Keratinocyte (primary cell): Measurements from ENCODE around the gene S1PR3. TPM values are rescaled to one million over a fixed set of nuclear protein-coding genes. Genes with fewer than 3 reads are reported as not detected.

Source experiments
- DNase-seq: peaks from one replicate; pipeline ENCODE4 v3.0.0-alpha.2; 2011; ENCODE audit warnings: low read depth, missing footprints, low spot score
- FAIRE-seq: peaks from 2 replicates; lab custom pipeline; 2011; peaks lifted over from hg19 to GRCh38; lab: Jason Lieb, UNC
- H2AFZ ChIP-seq: 2 replicates; pipeline ENCODE4 v1.6.0; 2012; ENCODE audit warnings: low read length, control low read depth, inconsistent platforms; ENCODE audit not compliant: control insufficient read depth
- H3K27ac ChIP-seq: 2 replicates; pipeline ENCODE4 v1.5.1; 2011; ENCODE audit warnings: low read length; ENCODE audit not compliant: control insufficient read depth, insufficient read depth
- H3K27me3 ChIP-seq: 3 replicates; pipeline ENCODE4 v1.6.0; 2011; ENCODE audit warnings: low read length; ENCODE audit not compliant: control insufficient read depth, insufficient read depth; ENCODE audit errors: extremely low read depth
- H3K36me3 ChIP-seq, 2 experiments: 2 replicates in 1 of 2; 3 replicates in 1 of 2; pipeline ENCODE4 v1.5.1; 2011; ENCODE audit warnings: low read length in 2 of 2, mild to moderate bottlenecking in 1 of 2; ENCODE audit not compliant: control insufficient read depth in 2 of 2, insufficient read depth in 2 of 2; ENCODE audit errors: extremely low read depth in 1 of 2
- H3K4me1 ChIP-seq: 3 replicates; pipeline ENCODE4 v1.5.1; 2011; ENCODE audit warnings: low read length; ENCODE audit not compliant: control insufficient read depth, insufficient read depth; ENCODE audit errors: extremely low read depth
- H3K4me2 ChIP-seq: 3 replicates; pipeline ENCODE4 v1.6.0; 2011; ENCODE audit warnings: low read depth, low read length; ENCODE audit not compliant: control insufficient read depth, insufficient read depth; ENCODE audit errors: extremely low read depth
- H3K4me3 ChIP-seq, 3 experiments: fragments of 200-600 bp in 1 of 3; sonication (generic) in 1 of 3; 2 replicates in 2 of 3; 3 replicates in 1 of 3; pipeline ENCODE4 v1.5.1; 2011 to 2016; ENCODE audit warnings: low read length in 3 of 3, mild to moderate bottlenecking in 3 of 3, control low read depth in 2 of 3, inconsistent platforms in 1 of 3, low read depth in 1 of 3, mixed read lengths in 1 of 3, mixed run types in 1 of 3, moderate library complexity in 1 of 3; ENCODE audit not compliant: control insufficient read depth in 2 of 3, insufficient read depth in 2 of 3; ENCODE audit errors: extremely low read depth in 1 of 3
- H3K79me2 ChIP-seq: 2 replicates; pipeline ENCODE4 v1.6.0; 2012; ENCODE audit warnings: low read length; ENCODE audit not compliant: control insufficient read depth, insufficient read depth
- H3K9ac ChIP-seq: 3 replicates; pipeline ENCODE4 v1.6.0; 2011; ENCODE audit warnings: low read length; ENCODE audit not compliant: control insufficient read depth, insufficient read depth; ENCODE audit errors: extremely low read depth
- H3K9me1 ChIP-seq: 3 replicates; pipeline ENCODE4 v1.6.0; 2011; ENCODE audit warnings: low read length; ENCODE audit not compliant: control insufficient read depth, insufficient read depth; ENCODE audit errors: extremely low read depth
- H3K9me3 ChIP-seq: 2 replicates; pipeline ENCODE4 v1.5.1; 2012; ENCODE audit warnings: low read depth, low read length; ENCODE audit not compliant: control insufficient read depth
- H4K20me1 ChIP-seq: 3 replicates; pipeline ENCODE4 v1.6.0; 2011; ENCODE audit warnings: low read length; ENCODE audit not compliant: control insufficient read depth, insufficient read depth; ENCODE audit errors: extremely low read depth
- CTCF ChIP-seq, 3 experiments: IDR thresholded peaks in 1 of 3; conservative IDR thresholded peaks in 1 of 3; optimal IDR thresholded peaks in 1 of 3; 2 replicates in 2 of 3; 3 replicates in 1 of 3; pipeline versions ENCODE3 to v1.5.1; 2011; ENCODE audit warnings: low read length in 3 of 3, mild to moderate bottlenecking in 3 of 3, moderate library complexity in 2 of 3, control low read depth in 1 of 3, inconsistent platforms in 1 of 3; ENCODE audit not compliant: insufficient read depth in 2 of 3; ENCODE audit errors: extremely low read depth in 1 of 3
- EZH2 ChIP-seq: IDR thresholded peaks from one replicate; pipeline ENCODE4 v1.6.1; 2012; ENCODE audit warnings: inconsistent platforms, mild to moderate bottlenecking, low read length, moderate library complexity
- dilution Hi-C: fragments of 300-500 bp; cut with MboI; formaldehyde crosslinking; loops from one replicate; pipeline ENCODE4 v1.7.0; 2020; ENCODE audit warnings: low sequenced_read_pairs; ENCODE audit not compliant: extremely low pct_ligation_motif_present
- polyA plus RNA-seq, 5 experiments: library from polyadenylated mRNA; depleted of rRNA in 3 of 5; stranded (reverse) in 3 of 5; stranded (forward) in 1 of 5; unstranded in 1 of 5; fragments of >200 nt; gene quantifications; 1 replicate in 1 of 5; 2 replicates in 3 of 5; 3 replicates in 1 of 5; pipeline versions ENCODE4 v1.2.1 to v1.2.3, GENCODE V29; 2011 to 2012; ENCODE audit warnings: missing spikeins in 2 of 5, low read depth in 1 of 5, low replicate concordance in 1 of 5

Gene S1PR3
- polyA plus RNA-seq, 1 donor (not counting 4 experiments of a cell fraction or from before 2014, with no cell fraction given), result 4.1 TPM

DNA sequence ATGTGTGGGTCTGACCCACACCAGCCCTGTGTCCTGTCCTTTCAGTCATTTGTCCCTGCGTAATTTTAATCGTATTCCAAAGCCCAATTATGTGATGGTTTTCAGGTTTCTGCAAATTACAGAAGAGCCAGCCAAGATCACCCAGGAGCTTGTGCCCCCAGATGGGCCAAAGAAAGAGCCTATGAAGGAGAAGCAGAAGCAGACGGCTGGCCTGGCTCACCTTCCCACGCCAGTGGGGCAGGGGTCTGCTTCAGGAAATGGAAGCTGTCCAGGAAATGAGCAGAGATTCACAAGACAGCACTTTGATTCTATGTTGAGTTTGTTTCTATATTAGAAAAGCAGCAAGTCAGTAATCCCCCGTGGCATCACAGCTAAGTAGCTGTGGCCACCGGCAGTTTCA, 11.7 kb downstream of the S1PR3 start:
- H3K4me2 ChIP-seq, result no peak overlapping the region
- no peaks in the 10 kb centered on the region for H3K36me3 ChIP-seq

DNA sequence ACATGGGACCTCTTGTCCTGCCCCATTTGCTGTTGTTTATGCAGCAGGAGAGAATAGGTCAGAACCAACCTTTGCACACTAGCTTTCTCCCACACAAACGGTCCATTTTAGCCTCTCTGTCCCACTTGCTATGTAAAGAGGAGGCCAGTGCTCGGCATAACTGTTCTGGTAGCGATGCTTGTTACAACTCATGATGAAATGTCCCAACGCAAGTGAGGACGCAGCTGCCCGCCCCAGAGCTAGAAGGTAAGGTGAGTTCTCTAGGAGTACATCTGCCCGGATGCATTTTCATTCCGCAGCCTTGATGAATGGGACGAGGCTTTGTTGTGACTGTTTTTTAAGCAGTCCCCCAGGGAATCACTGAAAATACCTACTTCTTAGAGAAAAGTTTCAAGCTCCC, 14.1 kb downstream of the S1PR3 start:
- dilution Hi-C loops, result no loop called here
- no peak overlapping the region for H3K4me2 ChIP-seq

More for the DNA sequence above, 11.7 kb downstream of the S1PR3 start:
- H3K79me2 ChIP-seq, result no peaks in the 10 kb centered on the region
- H3K27ac ChIP-seq, result no peak overlapping the region
- no peak for DNase-seq
- peaks cover 6% of the 10 kb centered on the region for H3K4me1 ChIP-seq
- H3K9me3 ChIP-seq, result no peaks in the 10 kb centered on the region
- no peak for FAIRE-seq
- H3K4me3 ChIP-seq, result no peak overlapping the region
- H3K27me3 ChIP-seq, result no peaks in the 10 kb centered on the region
- H4K20me1 ChIP-seq, result no peaks in the 10 kb centered on the region
- no peaks in the 10 kb centered on the region for H3K9me1 ChIP-seq
- TF ChIP-seq EZH2 (no peak), CTCF (optimal IDR thresholded peaks at IDR 0.05 in 1 of 3, IDR thresholded peaks at IDR 0.05 in 1 of 3, conservative IDR thresholded peaks at IDR 0.05 in 1 of 3; ENCODE audit: extremely low read depth in 1 of 3, insufficient read depth in 2 of 3, low read length in 3 of 3) (no peak)
- dilution Hi-C loops, result no loop called here
- H2AFZ ChIP-seq, result no peak overlapping the region
- no peak overlapping the region for H3K9ac ChIP-seq

More for the DNA sequence above, 14.1 kb downstream of the S1PR3 start:
- peaks cover 6% of the 10 kb centered on the region for H3K4me1 ChIP-seq
- no peak overlapping the region for H2AFZ ChIP-seq
- H3K36me3 ChIP-seq, result no peaks in the 10 kb centered on the region
- H3K79me2 ChIP-seq, result no peaks in the 10 kb centered on the region
- DNase-seq (no peak), FAIRE-seq (no peak)
- H3K27me3 ChIP-seq, result no peaks in the 10 kb centered on the region
- H4K20me1 ChIP-seq, result no peaks in the 10 kb centered on the region
- H3K9me1 ChIP-seq, result no peaks in the 10 kb centered on the region
- no peak for TF ChIP-seq CTCF (optimal IDR thresholded peaks at IDR 0.05 in 1 of 3, IDR thresholded peaks at IDR 0.05 in 1 of 3, conservative IDR thresholded peaks at IDR 0.05 in 1 of 3; ENCODE audit: extremely low read depth in 1 of 3, insufficient read depth in 2 of 3, low read length in 3 of 3)
- TF ChIP-seq EZH2, result no peak
- H3K27ac ChIP-seq, result no peak overlapping the region
- H3K4me3 ChIP-seq, result no peak overlapping the region
- no peaks in the 10 kb centered on the region for H3K9me3 ChIP-seq
- H3K9ac ChIP-seq, result no peak overlapping the region
